GM18505 (cell line): ENCODE data around the gene MUC2.
"Not testable (repeated sequence)": the region's sequence is repeated elsewhere in the genome, so short reads cannot be mapped to it uniquely, and the experiment has no call there.

Experiments
- ATAC-seq: cut with Tn5 transposase; IDR thresholded peaks from one replicate; pipeline ENCODE4 v1.9.1; 2021; ENCODE audit not compliant: unreplicated experiment
- POLR2A ChIP-seq: IDR thresholded peaks from 4 replicates; pipeline ENCODE4 v1.6.1; 2011; ENCODE audit warnings: borderline replicate concordance; ENCODE audit not compliant: insufficient read depth, insufficient read length; ENCODE audit errors: extremely low read depth

The MUC2 gene

DNA sequence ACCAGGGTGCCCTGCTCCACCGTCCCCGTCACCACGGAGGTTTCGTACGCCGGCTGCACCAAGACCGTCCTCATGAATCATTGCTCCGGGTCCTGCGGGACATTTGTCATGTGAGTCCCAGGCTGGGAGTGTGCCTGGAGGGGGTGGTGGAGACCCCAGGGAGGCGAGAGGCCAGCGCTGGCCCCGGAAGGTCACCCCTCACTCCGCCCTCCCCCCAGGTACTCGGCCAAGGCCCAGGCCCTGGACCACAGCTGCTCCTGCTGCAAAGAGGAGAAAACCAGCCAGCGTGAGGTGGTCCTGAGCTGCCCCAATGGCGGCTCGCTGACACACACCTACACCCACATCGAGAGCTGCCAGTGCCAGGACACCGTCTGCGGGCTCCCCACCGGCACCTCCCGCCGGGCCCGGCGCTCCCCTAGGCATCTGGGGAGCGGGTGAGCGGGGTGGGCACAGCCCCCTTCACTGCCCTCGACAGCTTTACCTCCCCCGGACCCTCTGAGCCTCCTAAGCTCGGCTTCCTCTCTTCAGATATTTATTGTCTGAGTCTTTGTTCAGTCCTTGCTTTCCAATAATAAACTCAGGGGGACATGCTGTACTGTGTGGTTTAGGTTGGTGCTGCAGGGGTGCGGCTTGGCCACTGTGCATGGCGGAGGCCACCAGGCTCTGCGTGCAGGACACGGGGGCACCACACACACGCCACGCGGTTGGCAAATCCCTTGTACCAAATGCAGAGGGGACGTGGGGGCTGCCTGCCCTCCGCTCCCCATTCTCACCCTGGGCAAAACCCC is 35.4 kb downstream of the MUC2 start:
- TF ChIP-seq POLR2A, result no peak
- no peak for ATAC-seq

DNA sequence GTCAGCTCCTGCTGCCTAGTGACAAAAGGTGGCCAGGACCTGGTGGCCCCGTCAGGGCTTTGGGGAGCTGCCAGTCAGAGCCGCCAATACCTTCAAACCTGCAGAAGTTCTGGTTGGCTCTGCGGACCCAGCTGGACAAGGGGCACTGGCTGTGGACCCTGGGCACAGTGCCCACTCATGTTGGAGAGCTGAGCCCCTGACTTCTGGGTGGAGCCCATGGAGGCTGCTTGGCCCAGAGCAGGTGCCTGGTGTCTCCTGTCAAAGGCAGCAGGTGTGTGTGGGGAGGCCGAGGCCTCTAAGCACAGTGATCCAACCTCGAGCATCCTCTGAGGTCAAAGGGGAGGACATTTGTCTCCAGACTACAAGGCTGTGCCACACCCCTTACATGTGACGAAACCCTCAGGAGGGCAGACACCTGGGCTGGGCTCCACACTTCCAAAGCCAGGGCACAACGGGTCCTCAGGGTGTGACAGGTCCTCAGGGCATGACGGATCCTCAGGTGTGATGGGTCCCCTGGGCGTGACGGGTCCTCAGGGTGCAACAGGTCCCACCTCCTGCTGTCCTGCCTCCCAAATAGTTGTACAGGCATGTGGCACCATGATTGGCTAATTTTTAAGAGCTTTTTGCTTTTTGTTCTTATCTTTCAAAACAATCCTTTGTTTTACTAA is 37.0 kb downstream of the MUC2 start:
- ATAC-seq, result no peak
- TF ChIP-seq POLR2A, result no peak

DNA sequence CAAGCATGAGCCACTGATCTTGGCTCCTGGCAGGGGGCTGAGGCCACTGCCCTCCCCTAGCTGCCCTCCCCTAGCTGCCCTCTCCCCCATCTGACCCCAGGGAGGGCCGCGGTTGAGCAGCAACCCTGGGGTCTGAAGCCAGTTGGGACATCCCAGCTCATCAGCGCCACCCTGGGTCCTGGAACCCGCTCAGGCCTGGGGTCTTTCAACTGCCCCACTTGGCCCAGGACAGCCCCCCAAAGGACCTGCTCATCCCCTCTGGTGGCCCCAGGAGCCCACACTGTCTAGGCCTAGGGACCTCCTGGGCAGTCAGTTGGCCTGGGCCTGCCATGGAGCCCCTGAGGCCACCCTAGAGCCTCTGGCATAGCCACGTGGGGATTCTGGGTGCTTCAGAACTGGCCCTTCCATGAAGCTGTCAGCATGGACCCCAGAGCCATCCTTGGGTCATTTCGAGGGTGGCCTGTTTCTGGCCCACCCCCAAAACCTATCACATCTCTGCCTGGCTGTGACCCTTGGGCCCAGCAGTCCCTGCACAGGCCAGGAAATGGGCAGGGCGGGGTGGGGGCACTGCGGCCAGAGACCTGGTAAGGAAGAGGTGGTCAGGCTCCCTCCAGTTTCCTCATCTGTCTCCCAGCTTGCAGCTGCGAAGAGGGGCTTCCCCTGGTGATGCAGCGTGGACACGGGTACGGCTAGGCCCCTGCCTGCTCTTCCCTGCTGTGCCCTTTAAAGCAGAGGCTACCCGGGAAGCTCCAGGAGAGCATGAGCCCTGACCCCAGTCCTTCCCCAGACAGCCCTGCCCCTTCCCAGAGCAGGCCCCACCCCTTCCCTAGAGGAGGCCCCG is 37.9 kb downstream of the MUC2 start:
- no peak for ATAC-seq
- TF ChIP-seq POLR2A, result no peak

DNA sequence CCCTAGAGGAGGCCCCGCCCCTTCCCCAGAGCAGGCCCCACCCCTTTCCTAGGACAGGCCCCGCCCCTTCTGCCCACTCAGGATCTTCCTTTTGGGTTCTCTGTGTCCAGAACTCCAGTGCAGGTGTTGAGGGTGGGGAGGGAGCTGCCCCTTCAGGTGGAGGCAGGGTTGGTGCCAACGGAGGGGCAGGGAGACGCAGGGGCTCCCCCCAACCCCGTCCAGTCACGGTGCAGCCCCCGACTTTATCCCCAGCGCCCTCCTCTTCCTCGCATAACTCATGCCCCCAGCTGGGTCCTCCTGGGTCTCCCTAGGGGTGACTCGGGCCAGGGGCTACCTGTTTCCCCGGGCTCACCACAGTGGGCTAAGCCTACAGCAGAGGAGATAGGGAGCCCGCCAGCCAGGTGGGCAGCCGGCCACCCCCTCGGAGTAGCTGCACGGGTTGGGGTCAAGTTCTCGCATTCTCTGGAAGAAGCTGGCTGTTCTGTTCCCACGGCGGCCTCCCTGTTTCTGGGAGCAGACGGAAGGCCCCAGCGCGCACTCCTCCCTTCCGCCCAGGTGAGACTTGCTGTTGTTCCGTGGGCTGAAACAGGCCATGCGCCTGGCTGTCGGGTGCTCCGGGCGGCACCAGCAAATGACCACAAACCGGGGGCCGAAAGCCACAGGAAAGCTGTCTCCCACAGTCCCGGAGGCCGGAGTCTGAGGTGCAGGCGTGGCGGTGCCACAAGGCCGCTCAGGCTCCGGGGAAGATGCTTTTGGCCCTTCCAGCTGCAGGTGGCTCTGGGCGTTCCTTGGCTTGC is 38.9 kb downstream of the MUC2 start:
- TF ChIP-seq POLR2A, result no peak
- ATAC-seq, result no peak

DNA sequence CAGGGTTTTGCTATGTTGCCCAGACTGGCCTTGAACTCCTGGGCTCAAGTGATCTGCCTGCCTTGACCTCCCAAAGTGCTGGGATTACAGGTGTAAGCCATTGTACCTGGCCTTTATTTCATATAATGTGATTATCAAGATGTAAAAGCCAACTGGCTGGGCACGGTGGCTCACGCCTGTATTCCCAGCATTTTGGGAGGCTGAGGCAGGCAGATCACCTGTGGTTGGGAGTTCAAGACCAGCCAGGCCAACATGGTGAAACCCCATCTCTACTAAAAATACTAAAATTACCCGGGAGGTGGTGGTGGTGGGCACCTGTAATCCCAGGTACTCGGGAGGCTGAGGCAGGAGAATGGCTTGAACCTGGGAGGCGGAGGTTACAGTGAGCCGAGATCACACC is 40.6 kb downstream of the MUC2 start:
- not testable (repeated sequence) for ATAC-seq

- ATAC-seq, result no peak
- TF ChIP-seq POLR2A, result no peak
Observed at GRCh38 chr11:1116104-1116503, 41.4 kb downstream of the MUC2 start.

DNA sequence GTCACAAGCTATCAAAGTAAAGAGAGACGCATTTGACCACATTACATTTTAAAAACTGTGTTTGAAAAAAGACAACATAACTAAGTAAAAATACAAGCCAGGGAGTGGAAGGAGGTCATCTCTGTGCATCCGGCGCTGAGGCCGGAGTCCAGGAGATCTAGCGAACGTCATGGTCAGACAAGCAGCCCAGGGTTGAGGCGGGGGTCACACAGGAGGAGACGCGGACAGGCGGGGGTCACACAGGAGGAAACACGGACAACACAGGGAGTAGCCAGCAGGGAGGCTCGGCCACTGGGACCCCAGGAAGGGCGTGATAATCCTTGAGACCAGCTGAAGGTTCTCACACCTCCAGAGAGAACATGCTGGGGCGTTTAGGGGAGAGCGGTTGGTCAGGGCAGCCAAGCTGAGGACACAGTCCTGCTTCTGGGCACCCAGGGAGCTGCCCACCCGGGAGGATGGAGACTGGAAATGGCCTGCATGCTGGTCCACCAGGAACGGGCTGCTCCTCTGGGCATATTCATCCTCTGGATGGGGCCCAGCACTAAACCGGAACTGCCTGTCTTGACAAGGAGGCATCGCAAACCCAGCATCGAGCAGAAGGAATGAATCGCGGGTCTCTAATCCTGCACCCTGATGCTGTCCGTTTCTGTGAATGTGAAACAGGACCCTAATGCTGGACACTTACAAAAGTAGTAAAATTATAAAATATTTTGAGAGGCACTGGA is 42.2 kb downstream of the MUC2 start:
- ATAC-seq, result no peak
- TF ChIP-seq POLR2A, result no peak

DNA sequence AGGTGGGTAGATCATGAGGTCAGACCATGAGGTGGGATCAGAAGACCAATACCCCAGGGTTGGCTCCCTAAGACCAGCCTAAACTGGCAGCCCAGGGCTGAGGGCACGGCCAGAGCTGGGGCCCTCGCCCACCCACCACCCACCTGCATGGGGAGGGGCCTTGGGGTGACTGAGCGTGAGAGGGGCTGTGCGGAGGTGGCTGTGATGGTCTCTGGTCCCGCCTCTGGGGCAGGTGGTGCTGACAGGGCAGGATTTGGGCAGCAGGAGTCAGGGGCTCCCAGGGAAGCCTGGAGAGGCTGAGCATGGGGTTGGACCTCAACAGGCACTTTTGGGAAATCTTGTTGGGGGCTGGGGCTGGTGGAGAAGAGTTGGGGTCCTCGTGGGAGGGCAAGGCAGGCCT is 43.3 kb downstream of the MUC2 start:
- no peak for TF ChIP-seq POLR2A
- no peak for ATAC-seq

DNA sequence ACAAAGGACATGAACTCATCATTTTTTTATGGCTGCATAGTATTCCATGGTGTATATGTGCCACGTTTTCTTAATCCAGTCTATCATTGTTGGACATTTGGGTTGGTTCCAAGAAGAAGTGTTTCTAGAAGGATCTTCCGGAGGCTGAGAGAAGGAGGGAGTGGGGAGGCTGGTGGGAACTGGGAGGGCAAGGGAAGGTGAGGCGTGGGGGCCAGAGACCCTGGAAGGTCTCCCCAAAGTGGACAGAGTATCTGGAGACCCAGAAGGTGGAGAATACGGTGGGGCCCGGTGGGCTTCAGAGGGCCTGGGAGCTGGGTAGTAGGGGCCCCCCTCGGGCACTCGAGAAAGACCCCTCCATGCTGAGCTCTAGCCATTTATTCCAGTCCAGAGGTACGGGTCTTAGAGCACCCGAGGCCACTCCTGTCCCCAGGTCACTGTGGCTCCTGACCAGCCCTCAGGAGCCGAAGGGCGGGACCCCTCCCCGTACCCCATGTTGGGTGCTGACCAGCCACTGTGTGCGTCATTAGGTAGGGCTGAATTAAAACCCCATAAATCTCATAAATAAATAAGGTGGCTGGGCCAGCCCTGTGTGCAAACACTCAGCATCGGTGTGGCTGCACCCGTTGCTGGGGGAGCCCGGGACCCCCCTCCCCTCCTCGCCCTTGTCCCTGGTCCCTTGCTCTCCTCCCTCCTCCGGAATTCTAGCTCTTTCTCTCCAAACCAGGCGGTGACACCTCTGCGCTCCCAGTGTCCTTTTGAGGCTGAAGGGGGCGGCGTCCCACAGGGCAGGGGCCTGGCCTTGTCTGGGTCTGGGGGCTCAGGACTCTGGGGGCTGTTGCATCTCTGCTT is 44.3 kb downstream of the MUC2 start:
- no peak for TF ChIP-seq POLR2A
- no peak for ATAC-seq

- no peak for ATAC-seq
- TF ChIP-seq POLR2A, result no peak
Observed at GRCh38 chr11:1119604-1120146, 45.0 kb downstream of the MUC2 start.

- TF ChIP-seq POLR2A, result no peak
Observed at GRCh38 chr11:1120532-1121330, 46.1 kb downstream of the MUC2 start.

More at GRCh38 chr11:1120532-1121330, 46.1 kb downstream of the MUC2 start:
- ATAC-seq, result no peak
